Chondrocyte (in vitro differentiated cells): ENCODE measurements around the gene PTBP2. TPM values are rescaled to one million over a fixed set of nuclear protein-coding genes. Genes with fewer than 3 reads are reported as not detected.

Experiments used
- DNase-seq: peaks from one replicate; pipeline ENCODE4 v3.0.0; 2021; ENCODE audit warnings: mixed read lengths, low spot score
- H3K27ac Mint-ChIP-seq: one replicate; pipeline ENCODE4 v1.8.0; 2021; ENCODE audit warnings: mild to moderate bottlenecking, moderate library complexity, mixed read lengths; ENCODE audit not compliant: unreplicated experiment
- H3K27me3 Mint-ChIP-seq: 2 replicates; pipeline ENCODE4 v1.8.0; 2021; ENCODE audit warnings: low read depth, mixed read lengths
- H3K36me3 Mint-ChIP-seq: 2 replicates; pipeline ENCODE4 v1.8.0; 2021; ENCODE audit warnings: low read depth, mixed read lengths
- H3K4me1 Mint-ChIP-seq: 2 replicates; pipeline ENCODE4 v1.8.0; 2021; ENCODE audit warnings: low read depth, mild to moderate bottlenecking, mixed read lengths
- H3K4me3 Mint-ChIP-seq: one replicate; pipeline ENCODE4 v1.8.0; 2021; ENCODE audit warnings: mild to moderate bottlenecking, moderate library complexity, mixed read lengths; ENCODE audit not compliant: unreplicated experiment
- H3K9me3 Mint-ChIP-seq: 2 replicates; pipeline ENCODE4 v1.8.0; 2021; ENCODE audit warnings: low read depth, mixed read lengths
- total RNA-seq: library from RNA; stranded (reverse); gene quantifications from 3 replicates; pipeline ENCODE4 v1.2.1, GENCODE V29; 2021
- TF ChIP-seq, protein P1 (sequence below): fragments of 200-600 bp; sonication (generic); IDR thresholded peaks from 2 replicates; pipeline ENCODE4 v1.5.0; 2021; ENCODE audit warnings: antibody characterized with exemption, mild to moderate bottlenecking, moderate library complexity

The PTBP2 gene
- total RNA-seq, 1 donor from 2014 or later: 13.2 TPM

DNA sequence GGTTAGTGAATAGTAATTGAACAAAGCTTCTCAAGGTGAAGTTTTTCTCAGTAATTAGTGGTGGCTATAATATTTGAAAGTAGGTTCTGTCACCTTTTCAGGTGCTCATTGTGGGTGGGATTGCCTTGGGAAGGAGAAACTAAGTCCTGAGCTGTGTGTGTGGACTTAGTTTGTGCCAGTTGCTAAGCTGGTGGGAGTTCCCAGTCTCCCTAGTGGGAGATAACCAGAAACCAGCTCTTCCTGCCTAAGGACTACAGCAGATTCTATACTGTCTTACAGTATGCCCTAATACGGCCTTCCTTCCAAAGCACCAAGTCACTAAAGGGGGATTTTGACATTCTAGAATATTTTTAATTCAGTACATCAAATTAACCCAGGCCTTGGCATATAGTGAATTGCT lies 94.3 kb downstream of the PTBP2 start:
- Mint-ChIP-seq H3K9me3 (no peaks in the 10 kb centered on the region), H3K36me3 (peaks cover 25% of the 10 kb centered on the region), H3K4me3 (no peak overlapping the region), H3K27me3 (no peaks in the 10 kb centered on the region), H3K4me1 (peaks cover 21% of the 10 kb centered on the region), H3K27ac (no peak overlapping the region)
- DNase-seq: no peak
- TF ChIP-seq, protein P1, sequence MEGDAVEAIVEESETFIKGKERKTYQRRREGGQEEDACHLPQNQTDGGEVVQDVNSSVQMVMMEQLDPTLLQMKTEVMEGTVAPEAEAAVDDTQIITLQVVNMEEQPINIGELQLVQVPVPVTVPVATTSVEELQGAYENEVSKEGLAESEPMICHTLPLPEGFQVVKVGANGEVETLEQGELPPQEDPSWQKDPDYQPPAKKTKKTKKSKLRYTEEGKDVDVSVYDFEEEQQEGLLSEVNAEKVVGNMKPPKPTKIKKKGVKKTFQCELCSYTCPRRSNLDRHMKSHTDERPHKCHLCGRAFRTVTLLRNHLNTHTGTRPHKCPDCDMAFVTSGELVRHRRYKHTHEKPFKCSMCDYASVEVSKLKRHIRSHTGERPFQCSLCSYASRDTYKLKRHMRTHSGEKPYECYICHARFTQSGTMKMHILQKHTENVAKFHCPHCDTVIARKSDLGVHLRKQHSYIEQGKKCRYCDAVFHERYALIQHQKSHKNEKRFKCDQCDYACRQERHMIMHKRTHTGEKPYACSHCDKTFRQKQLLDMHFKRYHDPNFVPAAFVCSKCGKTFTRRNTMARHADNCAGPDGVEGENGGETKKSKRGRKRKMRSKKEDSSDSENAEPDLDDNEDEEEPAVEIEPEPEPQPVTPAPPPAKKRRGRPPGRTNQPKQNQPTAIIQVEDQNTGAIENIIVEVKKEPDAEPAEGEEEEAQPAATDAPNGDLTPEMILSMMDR: no peak

DNA sequence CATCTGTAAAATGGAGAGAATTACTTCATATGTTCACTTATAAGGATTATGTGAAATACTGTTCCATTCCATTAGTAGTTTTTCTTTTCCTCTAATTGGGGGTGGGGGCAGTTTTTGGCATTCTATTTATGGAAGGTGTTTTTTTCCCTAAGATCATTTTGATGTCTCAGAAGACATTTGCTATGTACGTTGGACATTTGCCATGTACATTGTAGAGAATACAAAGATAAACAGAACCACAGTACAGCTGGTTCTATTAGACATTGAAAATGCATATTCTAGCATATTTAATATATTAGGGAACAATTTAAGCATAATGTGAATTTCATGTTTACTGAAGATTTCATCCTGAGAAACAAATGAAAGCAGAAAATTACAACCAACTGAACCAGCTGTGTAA lies 98.5 kb downstream of the PTBP2 start:
- Mint-ChIP-seq H3K27me3 (no peaks in the 10 kb centered on the region), H3K4me3 (no peak overlapping the region), H3K27ac (no peak overlapping the region), H3K4me1 (peaks cover 21% of the 10 kb centered on the region), H3K9me3 (no peaks in the 10 kb centered on the region), H3K36me3 (peaks cover 13% of the 10 kb centered on the region)
- DNase-seq: no peak
- TF ChIP-seq, protein P1: no peak

DNA sequence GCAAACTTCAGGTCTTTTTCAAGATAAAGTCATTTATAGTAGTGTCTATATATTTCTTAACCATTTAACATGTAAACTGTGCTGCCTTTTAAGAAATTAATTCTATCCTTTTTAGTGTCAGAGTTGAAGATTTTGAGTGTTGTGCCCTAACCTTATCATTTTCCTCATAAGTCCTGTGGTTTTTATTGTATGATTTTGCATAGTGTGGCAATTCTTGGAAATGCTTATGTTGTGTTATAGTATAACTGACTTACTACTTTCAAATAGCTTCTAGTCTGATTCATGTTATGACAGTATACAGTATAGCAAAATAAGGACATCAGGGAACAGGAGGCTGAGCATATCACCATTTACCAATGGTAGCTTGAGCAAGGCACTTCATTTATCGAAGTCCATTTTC lies 99.1 kb downstream of the PTBP2 start:
- no peaks in the 10 kb centered on the region for H3K27me3 Mint-ChIP-seq
- DNase-seq: no peak
- no peak overlapping the region for H3K4me3 Mint-ChIP-seq
- H3K9me3 Mint-ChIP-seq: no peaks in the 10 kb centered on the region
- TF ChIP-seq, protein P1: no peak
- peaks cover 21% of the 10 kb centered on the region for H3K4me1 Mint-ChIP-seq
- H3K27ac Mint-ChIP-seq: peak overlapping the region; percentile 60
- H3K36me3 Mint-ChIP-seq: peaks cover 13% of the 10 kb centered on the region

DNA sequence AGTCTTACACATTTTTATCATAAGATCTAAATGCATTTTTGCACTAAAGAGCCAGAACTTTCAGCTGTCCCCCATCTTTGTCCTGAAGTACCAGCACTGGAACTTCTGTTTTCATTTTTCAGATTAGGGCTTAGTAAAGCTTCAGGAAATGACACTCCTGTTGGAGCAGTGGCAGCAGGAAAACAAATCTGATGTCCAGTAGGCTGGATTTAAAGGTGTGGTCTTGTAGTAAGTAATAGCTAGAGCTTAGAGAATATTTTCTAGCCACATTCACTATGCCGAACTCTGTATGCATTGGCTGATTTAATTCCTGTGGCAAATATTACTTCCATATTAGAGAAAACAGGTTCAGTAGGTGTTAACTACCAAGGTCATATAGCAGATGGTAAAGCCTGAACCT lies 103.6 kb downstream of the PTBP2 start:
- no peak overlapping the region for H3K4me3 Mint-ChIP-seq
- no peak for DNase-seq
- H3K27ac Mint-ChIP-seq: no peak overlapping the region
- H3K36me3 Mint-ChIP-seq: peaks cover 11% of the 10 kb centered on the region
- TF ChIP-seq, protein P1: no peak
- H3K4me1 Mint-ChIP-seq: peaks cover 7% of the 10 kb centered on the region
- no peaks in the 10 kb centered on the region for H3K27me3 Mint-ChIP-seq
- no peaks in the 10 kb centered on the region for H3K9me3 Mint-ChIP-seq

DNA sequence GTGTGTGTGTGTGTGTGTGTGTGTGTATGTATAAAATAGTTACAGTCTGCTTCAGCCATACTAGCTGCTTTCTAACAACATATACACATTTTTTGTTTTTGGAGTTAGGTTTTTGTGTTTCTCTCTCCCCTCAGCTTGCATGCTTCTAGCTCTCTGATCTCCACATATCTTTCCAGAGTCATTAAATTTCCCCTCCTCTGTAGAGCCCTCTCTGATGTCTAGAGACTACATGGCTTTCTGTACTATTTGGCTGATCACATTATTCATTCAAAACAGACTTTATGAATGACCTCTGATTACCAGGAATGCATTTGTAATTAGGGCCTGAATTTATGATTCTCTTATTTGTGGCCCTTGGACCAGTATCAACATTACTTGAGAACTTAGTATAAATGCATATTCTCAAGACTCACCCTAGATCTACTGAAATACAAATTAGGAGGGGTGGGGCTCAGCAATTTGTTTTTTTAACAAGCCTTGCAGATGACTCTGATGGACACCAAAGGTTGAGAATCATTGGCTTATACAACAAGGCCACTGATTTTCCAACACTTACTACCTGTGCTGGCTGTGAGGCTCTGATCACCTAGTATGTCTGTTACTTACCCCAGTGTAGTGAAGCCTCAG lies 104.5 kb downstream of the PTBP2 start:
- Mint-ChIP-seq H3K27me3 (no peaks in the 10 kb centered on the region), H3K4me1 (no peaks in the 10 kb centered on the region), H3K4me3 (no peak overlapping the region), H3K36me3 (peaks cover 6% of the 10 kb centered on the region), H3K27ac (no peak overlapping the region), H3K9me3 (no peaks in the 10 kb centered on the region)
- DNase-seq: no peak
- TF ChIP-seq, protein P1: no peak
